Measurements from ENCODE around the gene SPTBN5.

SPTBN5 gene

GRCh38 chr15:41936649-41937567 lies 43.1 kb upstream of the SPTBN5 start:
- no peaks in the 10 kb centered on the region for H3K9me2 ChIP-seq (replicated peaks; ENCODE audit: control insufficient read depth, low read length)
- H3K4me1 ChIP-seq (ENCODE audit: control insufficient read depth, low read length) = peaks cover 33% of the 10 kb centered on the region
- no peak overlapping the region for H3K4me3 ChIP-seq (ENCODE audit: low read length)
- peaks cover 2% of the 10 kb centered on the region; the same call in 1 of the 2 replicates for H3K36me3 ChIP-seq (ENCODE audit: control insufficient read depth, low read length)
- peak; percentile 32 for TF ChIP-seq CTCF (IDR thresholded peaks at IDR 0.05; ENCODE audit: low read depth, low read length, poor library complexity, severe bottlenecking)
- no peak for TF ChIP-seq EZH2phosphoT487 (IDR thresholded peaks at IDR 0.05; ENCODE audit: borderline replicate concordance, low read length)
- H3K27me3 ChIP-seq (ENCODE audit: control insufficient read depth, low read length) = no peaks in the 10 kb centered on the region
- no peaks in the 10 kb centered on the region for H3K79me2 ChIP-seq (ENCODE audit: control insufficient read depth, low read length)
- peak overlapping the region; percentile 14; the same call in 1 of the 2 replicates for H3K4me2 ChIP-seq (ENCODE audit: low read length)
- no peaks in the 10 kb centered on the region for H3K9me3 ChIP-seq (ENCODE audit: control insufficient read depth, insufficient read depth, low read length)
- H4K20me1 ChIP-seq (ENCODE audit: control insufficient read depth, insufficient read depth, low read depth, low read length) = no peaks in the 10 kb centered on the region
- H3K27ac ChIP-seq (ENCODE audit: low read depth, low read length) = no peak overlapping the region
- peaks cover 2% of the 10 kb centered on the region; the same call in 1 of the 2 replicates for H3F3A ChIP-seq (ENCODE audit: control insufficient read depth, insufficient read depth)

DNA sequence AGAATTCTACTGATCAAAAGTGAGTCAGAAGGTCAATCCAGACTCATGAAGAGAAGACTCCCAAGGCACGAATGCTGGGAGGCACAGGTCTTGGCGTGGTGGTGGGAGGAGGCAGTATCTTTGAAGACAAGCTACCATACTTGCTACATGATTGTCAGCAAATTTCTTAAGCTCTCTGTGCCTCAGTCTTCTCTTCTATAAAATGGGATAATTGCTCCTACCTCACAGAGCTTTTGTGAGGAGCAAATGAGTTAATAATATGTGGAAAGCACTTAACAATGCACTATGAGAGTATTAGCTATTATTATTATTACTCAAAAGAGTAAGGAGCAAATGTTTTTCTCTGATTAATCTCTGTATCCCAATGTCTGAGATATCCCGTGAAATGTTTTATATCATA lies 42.3 kb upstream of the SPTBN5 start:
- Histone ChIP-seq H3F3A (ENCODE audit: control insufficient read depth, insufficient read depth) (peaks cover 2% of the 10 kb centered on the region; the same call in 1 of the 2 replicates), H3K9me2 (replicated peaks; ENCODE audit: control insufficient read depth, low read length) (no peaks in the 10 kb centered on the region), H3K4me3 (ENCODE audit: low read length) (no peak overlapping the region), H3K4me2 (ENCODE audit: low read length) (0 out of 2 replicates have a peak overlapping the region, but pooled peaks have one; percentile 14), H4K20me1 (ENCODE audit: control insufficient read depth, insufficient read depth, low read depth, low read length) (no peaks in the 10 kb centered on the region), H3K9me3 (ENCODE audit: control insufficient read depth, insufficient read depth, low read length) (no peaks in the 10 kb centered on the region), H3K27me3 (ENCODE audit: control insufficient read depth, low read length) (no peaks in the 10 kb centered on the region), H3K27ac (ENCODE audit: low read depth, low read length) (no peak overlapping the region), H3K36me3 (ENCODE audit: control insufficient read depth, low read length) (peaks cover 2% of the 10 kb centered on the region; the same call in 1 of the 2 replicates), H3K4me1 (ENCODE audit: control insufficient read depth, low read length) (peaks cover 33% of the 10 kb centered on the region), H3K79me2 (ENCODE audit: control insufficient read depth, low read length) (no peaks in the 10 kb centered on the region)
- no peak for TF ChIP-seq EZH2phosphoT487 (IDR thresholded peaks at IDR 0.05; ENCODE audit: borderline replicate concordance, low read length)
- TF ChIP-seq CTCF (IDR thresholded peaks at IDR 0.05; ENCODE audit: low read depth, low read length, poor library complexity, severe bottlenecking) = no peak

- H3K4me1 ChIP-seq (ENCODE audit: control insufficient read depth, low read length) = peaks cover 33% of the 10 kb centered on the region
- no peaks in the 10 kb centered on the region for H3K27me3 ChIP-seq (ENCODE audit: control insufficient read depth, low read length)
- H3K9me2 ChIP-seq (replicated peaks; ENCODE audit: control insufficient read depth, low read length) = no peaks in the 10 kb centered on the region
- 0 out of 2 replicates have a peak overlapping the region, but pooled peaks have one; percentile 42 for H3K4me2 ChIP-seq (ENCODE audit: low read length)
- no peak overlapping the region for H3K4me3 ChIP-seq (ENCODE audit: low read length)
- H3K79me2 ChIP-seq (ENCODE audit: control insufficient read depth, low read length) = no peaks in the 10 kb centered on the region
- no peaks in the 10 kb centered on the region; the same call in 1 of the 2 replicates for H3K36me3 ChIP-seq (ENCODE audit: control insufficient read depth, low read length)
- no peaks in the 10 kb centered on the region for H3K9me3 ChIP-seq (ENCODE audit: control insufficient read depth, insufficient read depth, low read length)
- no peak overlapping the region for H3K27ac ChIP-seq (ENCODE audit: low read depth, low read length)
- H3F3A ChIP-seq (ENCODE audit: control insufficient read depth, insufficient read depth) = peaks cover 2% of the 10 kb centered on the region; the same call in 1 of the 2 replicates
- H4K20me1 ChIP-seq (ENCODE audit: control insufficient read depth, insufficient read depth, low read depth, low read length) = no peaks in the 10 kb centered on the region
- TF ChIP-seq CTCF (IDR thresholded peaks at IDR 0.05; ENCODE audit: low read depth, low read length, poor library complexity, severe bottlenecking) (no peak), EZH2phosphoT487 (IDR thresholded peaks at IDR 0.05; ENCODE audit: borderline replicate concordance, low read length) (no peak)
These were observed 41.7 kb upstream of the SPTBN5 start for GRCh38 chr15:41935566-41936020.

Data from DOHH2 (cell line).